Nephron (organoid): ENCODE data around the gene TNS1.
"Not testable (repeated sequence)": the region's sequence is repeated elsewhere in the genome, so short reads cannot be mapped to it uniquely, and the experiment has no call there.

ENCODE experiments used
- H3K27ac Mint-ChIP-seq, 3 experiments: 2 replicates each; pipeline ENCODE4 v1.8.0; 2020; ENCODE audit warnings: mixed read lengths in 3 of 3, mild to moderate bottlenecking in 2 of 3, moderate library complexity in 1 of 3
- H3K27me3 Mint-ChIP-seq: 2 replicates; pipeline ENCODE4 v1.8.0; 2021; ENCODE audit warnings: low read depth, mild to moderate bottlenecking, moderate library complexity, mixed read lengths
- H3K36me3 Mint-ChIP-seq: 2 replicates; pipeline ENCODE4 v1.8.0; 2020; ENCODE audit warnings: low read depth, mixed read lengths
- H3K4me1 Mint-ChIP-seq: 2 replicates; pipeline ENCODE4 v1.8.0; 2020; ENCODE audit warnings: mixed read lengths
- H3K4me3 Mint-ChIP-seq, 3 experiments: 2 replicates each; pipeline ENCODE4 v1.8.0; 2020; ENCODE audit warnings: mild to moderate bottlenecking in 3 of 3, mixed read lengths in 3 of 3, moderate library complexity in 2 of 3
- H3K9me3 Mint-ChIP-seq: 2 replicates; pipeline ENCODE4 v1.8.0; 2020; ENCODE audit warnings: mixed read lengths
- CTCF ChIP-seq, 3 experiments: fragments of 200-600 bp; sonication (generic); IDR thresholded peaks; one replicate each; pipeline ENCODE4 v1.5.0; 2021; ENCODE audit warnings: antibody characterized with exemption in 3 of 3; ENCODE audit not compliant: unreplicated experiment in 3 of 3

Gene TNS1

GRCh38 chr2:218035463-218036100 is 32.8 kb upstream of the TNS1 start:
- no peak overlapping the region for H3K4me3 Mint-ChIP-seq
- H3K27ac Mint-ChIP-seq: no peak overlapping the region
- no peaks in the 10 kb centered on the region for H3K36me3 Mint-ChIP-seq
- no peaks in the 10 kb centered on the region for H3K9me3 Mint-ChIP-seq
- H3K27me3 Mint-ChIP-seq: peaks cover 69% of the 10 kb centered on the region
- TF ChIP-seq CTCF (IDR thresholded peaks at IDR 0.05; ENCODE audit: unreplicated experiment in 3 of 3): no peak
- H3K4me1 Mint-ChIP-seq: no peaks in the 10 kb centered on the region

GRCh38 chr2:218034497-218035213 is 31.9 kb upstream of the TNS1 start:
- H3K4me1 Mint-ChIP-seq, H3K9me3 Mint-ChIP-seq, H3K36me3 Mint-ChIP-seq, H3K27ac Mint-ChIP-seq: not testable (repeated sequence)
- peaks cover 61% of the 10 kb centered on the region for H3K27me3 Mint-ChIP-seq
- peak overlapping the region; percentile 17 to 57 (median 31) for H3K4me3 Mint-ChIP-seq
- TF ChIP-seq CTCF (IDR thresholded peaks at IDR 0.05; ENCODE audit: unreplicated experiment in 3 of 3): peak; percentile 62 to 76 (median 69)

GRCh38 chr2:218033590-218034496 is 31.0 kb upstream of the TNS1 start:
- H3K36me3 Mint-ChIP-seq: no peaks in the 10 kb centered on the region
- H3K4me1 Mint-ChIP-seq: no peaks in the 10 kb centered on the region
- H3K9me3 Mint-ChIP-seq: no peaks in the 10 kb centered on the region
- peak overlapping the region; percentile 2 to 13 (median 3) for H3K4me3 Mint-ChIP-seq
- no peak overlapping the region for H3K27ac Mint-ChIP-seq
- no peak for TF ChIP-seq CTCF (IDR thresholded peaks at IDR 0.05; ENCODE audit: unreplicated experiment in 3 of 3)
- peaks cover 53% of the 10 kb centered on the region for H3K27me3 Mint-ChIP-seq

GRCh38 chr2:218033208-218033589 is 30.4 kb upstream of the TNS1 start:
- H3K27me3 Mint-ChIP-seq: peaks cover 51% of the 10 kb centered on the region
- no peaks in the 10 kb centered on the region for H3K4me1 Mint-ChIP-seq
- no peak overlapping the region for H3K27ac Mint-ChIP-seq
- no peaks in the 10 kb centered on the region for H3K9me3 Mint-ChIP-seq
- H3K4me3 Mint-ChIP-seq: no peak overlapping the region
- H3K36me3 Mint-ChIP-seq: no peaks in the 10 kb centered on the region
- TF ChIP-seq CTCF (IDR thresholded peaks at IDR 0.05; ENCODE audit: unreplicated experiment in 3 of 3): no peak

GRCh38 chr2:218032336-218033171 is 29.8 kb upstream of the TNS1 start:
- H3K27me3 Mint-ChIP-seq: peaks cover 49% of the 10 kb centered on the region
- H3K27ac Mint-ChIP-seq: no peak overlapping the region
- TF ChIP-seq CTCF (IDR thresholded peaks at IDR 0.05; ENCODE audit: unreplicated experiment in 3 of 3): no peak
- no peak overlapping the region for H3K4me3 Mint-ChIP-seq
- H3K4me1 Mint-ChIP-seq: no peaks in the 10 kb centered on the region
- H3K36me3 Mint-ChIP-seq: no peaks in the 10 kb centered on the region
- no peaks in the 10 kb centered on the region for H3K9me3 Mint-ChIP-seq
